Uterus (tissue), 4 donors: ENCODE data around the gene FBN1. TPM values are rescaled to one million over a fixed set of nuclear protein-coding genes. Genes with fewer than 3 reads are reported as not detected.

Source experiments
- DNase-seq, 2 donors: peaks; one replicate each; pipeline ENCODE4 v3.0.0-alpha.2; 2019 to 2020
- H3K27ac ChIP-seq, 2 donors: fragments of 200-600 bp; sonication (generic); 1 replicate in 1 of 2; 2 replicates in 1 of 2; pipeline ENCODE4 v1.5.1; 2016 to 2018
- H3K27me3 ChIP-seq, 2 donors: fragments of 200-600 bp; sonication (generic); one replicate each; pipeline ENCODE4 v1.5.1; 2018 to 2019; ENCODE audit warnings: control low read depth in 1 of 2
- H3K36me3 ChIP-seq, 2 donors: fragments of 200-600 bp; sonication (generic); one replicate each; pipeline ENCODE4 v1.5.1; 2019; ENCODE audit warnings: control low read depth in 1 of 2
- H3K4me1 ChIP-seq, 2 donors: fragments of 200-600 bp; sonication (generic); one replicate each; pipeline ENCODE4 v1.5.1; 2018 to 2019; ENCODE audit warnings: control low read depth in 1 of 2
- H3K4me3 ChIP-seq, 2 donors: fragments of 200-600 bp; sonication (generic); 1 replicate in 1 of 2; 2 replicates in 1 of 2; pipeline ENCODE4 v1.5.1; 2018 to 2019; ENCODE audit warnings: mild to moderate bottlenecking in 1 of 2
- H3K9me3 ChIP-seq, 2 donors: fragments of 200-600 bp; sonication (generic); one replicate each; pipeline ENCODE4 v1.5.1; 2019; ENCODE audit warnings: control low read depth in 1 of 2
- CTCF ChIP-seq, 4 experiments: fragments of 200-600 bp in 2 of 4; fragments of 450-650 bp in 2 of 4; sonication (generic) in 2 of 4; IDR thresholded peaks; one replicate each; pipeline ENCODE4 v1.5.1; 2016 to 2019; ENCODE audit warnings: antibody characterized with exemption in 4 of 4, mild to moderate bottlenecking in 2 of 4, moderate library complexity in 1 of 4
- POLR2A ChIP-seq, 2 donors: fragments of 450-650 bp; IDR thresholded peaks; one replicate each; pipeline ENCODE4 v1.6.1; 2016; ENCODE audit warnings: antibody characterized with exemption in 2 of 2, mild to moderate bottlenecking in 1 of 2, moderate library complexity in 1 of 2
- intact Hi-C: fragments of 100-400 bp; cut with DNase I; formaldehyde crosslinking; loops from one replicate; pipeline ENCODE4 v1.15.1; 2023; ENCODE audit warnings: low total_unique reads
- total RNA-seq, 4 donors: library from RNA; depleted of rRNA in 3 of 4; stranded (reverse); fragments of >200 nt in 3 of 4; gene quantifications; one replicate each; pipeline versions ENCODE4 v1.1.0 to v1.2.4, GENCODE V29; 2014 to 2023
- donor health status: DM: yes; HTN: yes; CAD: no.

The FBN1 gene
- total RNA-seq, 4 donors from 2014 or later: 76.3 to 584 (median 95.8) TPM

- no peaks in the 10 kb centered on the region for H3K4me1 ChIP-seq
- TF ChIP-seq CTCF (IDR thresholded peaks at IDR 0.05) (no peak), POLR2A (IDR thresholded peaks at IDR 0.05) (no peak)
- no peak overlapping the region for H3K4me3 ChIP-seq
- no peaks in the 10 kb centered on the region for H3K36me3 ChIP-seq
- no peaks in the 10 kb centered on the region for H3K9me3 ChIP-seq
- H3K27ac ChIP-seq: no peak overlapping the region
- H3K27me3 ChIP-seq: no peaks in the 10 kb centered on the region
- no peak for DNase-seq
- intact Hi-C loops: no loop called here
Measured at GRCh38 chr15:48520376-48521155, 124.9 kb downstream of the FBN1 start.

GRCh38 chr15:48516121-48516520, 129.4 kb downstream of the FBN1 start:
- H3K36me3 ChIP-seq: no peaks in the 10 kb centered on the region

GRCh38 chr15:48515500-48515899, 130.0 kb downstream of the FBN1 start:
- H3K4me3 ChIP-seq: no peak overlapping the region
- H3K9me3 ChIP-seq: no peaks in the 10 kb centered on the region
- H3K27me3 ChIP-seq: no peaks in the 10 kb centered on the region
- H3K36me3 ChIP-seq: no peaks in the 10 kb centered on the region
- intact Hi-C loops: no loop called here
- DNase-seq: no peak
- no peak overlapping the region for H3K27ac ChIP-seq
- TF ChIP-seq POLR2A (IDR thresholded peaks at IDR 0.05) (no peak), CTCF (IDR thresholded peaks at IDR 0.05) (no peak)
- H3K4me1 ChIP-seq: no peaks in the 10 kb centered on the region

More at GRCh38 chr15:48516121-48516520, 129.4 kb downstream of the FBN1 start:
- Histone ChIP-seq H3K9me3 (no peaks in the 10 kb centered on the region), H3K27ac (no peak overlapping the region), H3K4me1 (no peaks in the 10 kb centered on the region), H3K4me3 (no peak overlapping the region), H3K27me3 (no peaks in the 10 kb centered on the region)
- no peak for TF ChIP-seq POLR2A (IDR thresholded peaks at IDR 0.05)
- TF ChIP-seq CTCF (IDR thresholded peaks at IDR 0.05): no peak
- no peak for DNase-seq
- intact Hi-C loops: no loop called here

- no peaks in the 10 kb centered on the region for H3K4me1 ChIP-seq
- intact Hi-C loops: no loop called here
- H3K27me3 ChIP-seq: no peaks in the 10 kb centered on the region
- no peaks in the 10 kb centered on the region for H3K36me3 ChIP-seq
- TF ChIP-seq CTCF (IDR thresholded peaks at IDR 0.05): no peak
- TF ChIP-seq POLR2A (IDR thresholded peaks at IDR 0.05): no peak
- H3K4me3 ChIP-seq: no peak overlapping the region
- DNase-seq: no peak
- no peaks in the 10 kb centered on the region for H3K9me3 ChIP-seq
- H3K27ac ChIP-seq: no peak overlapping the region
Measured at GRCh38 chr15:48514103-48514816, 131.2 kb downstream of the FBN1 start.

GRCh38 chr15:48510976-48511375, 134.5 kb downstream of the FBN1 start:
- TF ChIP-seq CTCF (IDR thresholded peaks at IDR 0.05): no peak
- no peak for TF ChIP-seq POLR2A (IDR thresholded peaks at IDR 0.05)
- Histone ChIP-seq H3K36me3 (no peaks in the 10 kb centered on the region), H3K27ac (no peak overlapping the region), H3K4me3 (no peak overlapping the region), H3K4me1 (no peaks in the 10 kb centered on the region), H3K27me3 (no peaks in the 10 kb centered on the region), H3K9me3 (no peaks in the 10 kb centered on the region)
- intact Hi-C loops: no loop called here
- DNase-seq: no peak
